PC-3 (cell line): Measurements from ENCODE around the gene DVL1.

Experiments
- CTCF ChIP-seq: fragments of 300-600 bp; sonication (generic); conservative IDR thresholded peaks from 2 replicates; pipeline ENCODE4 v1.5.1; 2017; ENCODE audit warnings: antibody characterized with exemption, low read depth, mild to moderate bottlenecking, low read length
- EZH2phosphoT487 ChIP-seq: fragments of 300-600 bp; sonication (generic); IDR thresholded peaks from 2 replicates; pipeline ENCODE4 v1.6.1; 2018; ENCODE audit warnings: mild to moderate bottlenecking, antibody characterized with exemption, low read length, borderline replicate concordance

- TF ChIP-seq CTCF (no peak), EZH2phosphoT487 (no peak)
Measured at GRCh38 chr1:1354271-1355247, 5.3 kb upstream of the DVL1 start.
